Right lobe of liver (tissue), 6 donors: Measurements from ENCODE around the gene CRYBG1. TPM values are rescaled to one million over a fixed set of nuclear protein-coding genes. Genes with fewer than 3 reads are reported as not detected.

Source experiments
- ATAC-seq, 4 donors: fragments of 200-7000 bp; cut with Tn5 transposase; one replicate each; pipeline ENCODE4 v1.9.1; 2020; ENCODE audit warnings: mild to moderate bottlenecking in 4 of 4, moderate library complexity in 4 of 4
- DNase-seq, 3 donors: peaks; one replicate each; pipeline ENCODE4 v3.0.0-alpha.2; 2020
- H3K27ac ChIP-seq, 3 donors: fragments of 200-600 bp; one replicate each; pipeline ENCODE4 v1.8.0; 2022
- H3K27me3 ChIP-seq, 2 donors: fragments of 200-600 bp; one replicate each; pipeline ENCODE4 v1.8.0; 2022
- H3K36me3 ChIP-seq, 4 donors: fragments of 200-600 bp; sonication (generic) in 1 of 4; one replicate each; pipeline versions ENCODE4 v1.5.1 to v1.8.0; 2017 to 2022; ENCODE audit warnings: control low read depth in 1 of 4
- H3K4me1 ChIP-seq, 4 donors: fragments of 200-600 bp; sonication (generic) in 1 of 4; one replicate each; pipeline versions ENCODE4 v1.5.1 to v1.8.0; 2017 to 2022; ENCODE audit warnings: control low read depth in 1 of 4
- H3K4me3 ChIP-seq, 3 donors: fragments of 200-600 bp; one replicate each; pipeline ENCODE4 v1.8.0; 2022
- H3K9me3 ChIP-seq, 4 donors: fragments of 200-600 bp; sonication (generic) in 1 of 4; one replicate each; pipeline versions ENCODE4 v1.5.1 to v1.8.0; 2017 to 2022; ENCODE audit warnings: control low read depth in 1 of 4
- POLR2A ChIP-seq: fragments of 450-650 bp; IDR thresholded peaks from one replicate; pipeline ENCODE4 v1.6.1; 2017; ENCODE audit warnings: antibody characterized with exemption, mild to moderate bottlenecking
- WGBS: methylation state at CpG from one replicate; pipeline ENCODE4 v1.1.6; 2018; ENCODE audit warnings: low coverage, low lambda C conversion rate; ENCODE audit not compliant: insufficient coverage; ENCODE audit errors: missing lambda C conversion rate; 5-methylcytosine and 5-hydroxymethylcytosine counted together
- intact Hi-C, 2 donors: fragments of 100-400 bp; cut with DNase I; formaldehyde crosslinking; loops; one replicate each; pipeline versions ENCODE4 v1.11.2 to v1.14.1; 2022
- total RNA-seq, 6 experiments: library from RNA; depleted of rRNA in 2 of 6; stranded (reverse); fragments of >200 nt in 2 of 6; fragmentation: NEBNext Ultra II Directional in 3 of 6; extraction: Animal tissue kit (Norgen Biotek cat#: 25700) in 3 of 6; gene quantifications; one replicate each; pipeline versions ENCODE4 v1.1.0 to v1.2.4, GENCODE V29; 2016 to 2023
- TF ChIP-seq, protein P1 (sequence below), 4 donors: fragments of 200-600 bp in 3 of 4; fragments of 450-650 bp in 1 of 4; IDR thresholded peaks; one replicate each; pipeline versions ENCODE4 v1.5.1 to v1.8.0; 2016 to 2022; ENCODE audit warnings: antibody characterized with exemption in 4 of 4, mild to moderate bottlenecking in 2 of 4
- donor health status: DM: no; HTN: yes; CAD: no.
- donor health status: DM: no; HTN: no; CAD: no.
- donor health status: DM: no; HTN: no; CAD: no.
- donor health status: DM: no; HTN: yes; CAD: no.
- donor health status: DM: no; HTN: yes; CAD: no.

Gene CRYBG1
- total RNA-seq, 6 experiments from 2014 or later: 6.8 to 10.9 (median 7.9) TPM

DNA sequence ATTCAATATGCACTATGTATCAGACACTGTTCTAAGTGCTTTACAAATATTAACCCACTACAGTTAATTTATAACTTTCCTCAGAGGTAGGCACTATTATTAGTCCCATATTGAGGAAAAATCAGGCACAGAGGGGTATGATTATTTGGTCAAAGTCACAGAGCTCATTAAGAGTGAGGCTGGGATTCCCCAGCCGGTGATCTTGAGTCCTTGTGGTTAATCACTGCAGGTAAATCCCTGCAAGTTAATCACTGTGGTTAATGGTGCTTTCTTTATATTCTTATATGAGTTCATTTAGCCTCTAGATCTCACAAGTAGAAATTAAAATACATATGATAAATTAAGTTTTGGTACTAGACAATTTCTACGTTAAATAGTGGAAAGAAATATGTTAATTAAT lies 9.2 kb downstream of the CRYBG1 start:
- no peak for ATAC-seq
- Histone ChIP-seq H3K4me1 (no peaks in the 10 kb centered on the region), H3K27ac (no peak overlapping the region), H3K36me3 (no peaks in the 10 kb centered on the region), H3K4me3 (no peak overlapping the region), H3K9me3 (no peaks in the 10 kb centered on the region), H3K27me3 (no peaks in the 10 kb centered on the region)
- DNase-seq: no peak
- intact Hi-C loops: no loop called here
- 54% methylated on average over 2 of the region's 2 CpGs for WGBS
- TF ChIP-seq POLR2A: no peak
- TF ChIP-seq, protein P1, sequence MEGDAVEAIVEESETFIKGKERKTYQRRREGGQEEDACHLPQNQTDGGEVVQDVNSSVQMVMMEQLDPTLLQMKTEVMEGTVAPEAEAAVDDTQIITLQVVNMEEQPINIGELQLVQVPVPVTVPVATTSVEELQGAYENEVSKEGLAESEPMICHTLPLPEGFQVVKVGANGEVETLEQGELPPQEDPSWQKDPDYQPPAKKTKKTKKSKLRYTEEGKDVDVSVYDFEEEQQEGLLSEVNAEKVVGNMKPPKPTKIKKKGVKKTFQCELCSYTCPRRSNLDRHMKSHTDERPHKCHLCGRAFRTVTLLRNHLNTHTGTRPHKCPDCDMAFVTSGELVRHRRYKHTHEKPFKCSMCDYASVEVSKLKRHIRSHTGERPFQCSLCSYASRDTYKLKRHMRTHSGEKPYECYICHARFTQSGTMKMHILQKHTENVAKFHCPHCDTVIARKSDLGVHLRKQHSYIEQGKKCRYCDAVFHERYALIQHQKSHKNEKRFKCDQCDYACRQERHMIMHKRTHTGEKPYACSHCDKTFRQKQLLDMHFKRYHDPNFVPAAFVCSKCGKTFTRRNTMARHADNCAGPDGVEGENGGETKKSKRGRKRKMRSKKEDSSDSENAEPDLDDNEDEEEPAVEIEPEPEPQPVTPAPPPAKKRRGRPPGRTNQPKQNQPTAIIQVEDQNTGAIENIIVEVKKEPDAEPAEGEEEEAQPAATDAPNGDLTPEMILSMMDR (IDR thresholded peaks at IDR 0.05): no peak

DNA sequence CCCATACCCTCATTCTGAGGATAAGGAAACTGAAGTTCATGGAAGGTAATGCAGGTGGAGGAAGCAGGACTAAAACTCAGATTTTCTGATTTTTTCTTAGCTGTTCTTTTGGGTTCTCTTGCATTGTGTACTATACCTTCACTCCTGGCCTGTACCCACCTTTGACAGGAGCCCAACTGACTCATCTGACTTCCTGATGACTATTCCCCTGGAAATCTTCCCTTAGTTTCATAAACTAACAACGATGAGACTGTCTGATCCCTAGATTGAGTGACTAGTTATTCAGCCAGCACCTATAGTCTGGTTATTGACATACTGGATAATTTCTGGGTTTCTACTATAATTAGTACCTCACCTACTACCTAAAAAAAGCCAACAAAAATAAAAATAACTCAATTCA lies 10.1 kb downstream of the CRYBG1 start:
- Histone ChIP-seq H3K4me1 (no peaks in the 10 kb centered on the region), H3K4me3 (no peak overlapping the region), H3K27me3 (no peaks in the 10 kb centered on the region), H3K9me3 (no peaks in the 10 kb centered on the region), H3K27ac (no peak overlapping the region), H3K36me3 (no peaks in the 10 kb centered on the region)
- 50% methylated on average over 1 of the region's 1 CpG for WGBS
- DNase-seq (no peak), ATAC-seq (no peak)
- TF ChIP-seq, protein P1 (IDR thresholded peaks at IDR 0.05): no peak
- no peak for TF ChIP-seq POLR2A
- intact Hi-C loops: no loop called here

DNA sequence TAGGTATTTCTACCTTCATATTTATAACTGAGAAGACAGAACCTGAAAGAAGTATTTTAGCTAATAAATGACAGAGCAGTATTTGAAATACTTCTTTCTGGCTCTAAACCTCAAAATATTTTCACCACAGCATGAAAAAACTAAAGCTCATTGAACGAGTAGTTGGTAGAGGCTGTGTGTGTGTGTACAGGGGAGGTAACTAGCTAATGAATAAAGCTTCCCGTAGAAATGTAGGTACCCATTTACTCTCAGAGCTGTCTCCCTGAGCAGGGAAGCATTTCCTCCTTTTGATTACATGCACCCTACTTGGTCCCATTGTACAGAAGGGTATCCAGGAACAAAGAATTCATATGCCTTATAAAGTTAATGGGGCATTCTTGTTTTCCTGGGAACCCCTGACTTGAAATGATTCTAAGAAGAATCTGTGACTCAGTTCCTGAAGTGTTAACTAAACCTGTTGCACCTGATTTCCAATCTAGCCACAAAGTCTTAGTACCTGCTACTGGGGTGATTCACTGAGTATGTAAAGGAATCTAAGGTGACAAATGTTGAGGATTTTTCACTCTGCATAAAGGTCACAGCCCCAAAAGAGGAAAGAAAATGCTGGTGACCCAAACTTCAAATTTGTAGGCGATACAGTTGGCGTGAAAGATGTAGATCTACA lies 12.5 kb downstream of the CRYBG1 start:
- ATAC-seq: no peak
- intact Hi-C loops: no loop called here
- TF ChIP-seq POLR2A: no peak
- TF ChIP-seq, protein P1 (IDR thresholded peaks at IDR 0.05): no peak
- Histone ChIP-seq H3K9me3 (no peaks in the 10 kb centered on the region), H3K27me3 (no peaks in the 10 kb centered on the region), H3K4me1 (no peaks in the 10 kb centered on the region), H3K27ac (no peak overlapping the region), H3K4me3 (no peak overlapping the region), H3K36me3 (no peaks in the 10 kb centered on the region)
- 63% methylated on average over 4 of the region's 4 CpGs for WGBS
- DNase-seq: no peak

DNA sequence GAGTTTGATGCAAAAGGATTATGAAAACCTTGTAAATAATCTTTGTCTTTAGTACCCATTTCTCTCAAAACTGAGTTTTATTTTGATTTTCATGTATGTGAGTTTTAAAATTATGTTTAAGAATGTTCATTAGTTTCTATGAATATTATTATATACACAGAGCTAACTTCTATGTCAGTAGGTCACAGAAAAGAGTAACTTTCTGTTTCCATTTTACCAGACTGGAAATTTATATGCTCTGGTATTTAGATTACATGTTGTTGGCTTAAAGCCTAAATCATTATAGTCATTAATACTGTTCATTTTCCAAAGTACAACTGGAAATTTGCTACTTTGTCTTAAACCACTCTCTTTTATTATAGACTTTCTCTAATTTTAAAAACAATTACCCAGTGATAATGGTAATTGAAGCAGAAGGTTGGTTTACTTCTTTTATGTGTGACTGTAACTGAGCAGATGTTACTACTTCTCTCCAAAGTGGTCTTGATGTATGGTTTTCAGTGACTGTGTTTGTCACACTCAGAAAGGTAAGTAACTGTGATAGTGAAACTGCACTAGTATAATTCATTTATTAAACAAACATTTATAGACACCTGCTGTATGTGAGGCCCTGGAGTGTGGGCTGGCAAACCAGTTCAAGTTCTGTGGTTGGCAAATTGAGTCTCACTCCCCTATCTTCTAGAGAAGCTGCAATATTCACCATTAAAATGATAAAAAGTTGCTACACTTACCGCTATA lies 13.2 kb downstream of the CRYBG1 start:
- no peaks in the 10 kb centered on the region for H3K36me3 ChIP-seq
- TF ChIP-seq POLR2A: no peak
- TF ChIP-seq, protein P1 (IDR thresholded peaks at IDR 0.05): no peak
- intact Hi-C loops: no loop called here
- no peaks in the 10 kb centered on the region for H3K4me1 ChIP-seq
- ATAC-seq (no peak), DNase-seq (no peak)
- no peak overlapping the region for H3K27ac ChIP-seq
- no peaks in the 10 kb centered on the region for H3K27me3 ChIP-seq
- no peaks in the 10 kb centered on the region for H3K9me3 ChIP-seq
- 100% methylated on average over 1 of the region's 1 CpG for WGBS
- H3K4me3 ChIP-seq: no peak overlapping the region
